ENCODE data around the gene AMELX. TPM values are rescaled to one million over a fixed set of nuclear protein-coding genes. Genes with fewer than 3 reads are reported as not detected.

The AMELX gene
- total RNA-seq, 1 donor from 2014 or later: not detected

- Histone ChIP-seq H3K27ac (replicated peaks) (no peak overlapping the region), H3K36me3 (no peaks in the 10 kb centered on the region), H3K9me3 (replicated peaks) (peaks cover 14% of the 10 kb centered on the region), H3K4me3 (no peak overlapping the region), H3K4me1 (no peaks in the 10 kb centered on the region), H3K27me3 (ENCODE audit: low read depth) (no peaks in the 10 kb centered on the region)
- no peak for DNase-seq
- TF ChIP-seq CTCF (IDR thresholded peaks at IDR 0.05; ENCODE audit: borderline replicate concordance): no peak
- intact Hi-C loops (cut with micrococcal nuclease): no loop called here
These were observed 28.8 kb downstream of the AMELX start for GRCh38 chrX:11321986-11322385.

GRCh38 chrX:11328134-11328533 lies 34.9 kb downstream of the AMELX start:
- H3K9me3 ChIP-seq (replicated peaks): peaks cover 14% of the 10 kb centered on the region
- H3K4me1 ChIP-seq: no peaks in the 10 kb centered on the region
- no peak for TF ChIP-seq CTCF (IDR thresholded peaks at IDR 0.05; ENCODE audit: borderline replicate concordance)
- no peak overlapping the region for H3K4me3 ChIP-seq
- no peak overlapping the region for H3K27ac ChIP-seq (replicated peaks)
- no peaks in the 10 kb centered on the region for H3K27me3 ChIP-seq (ENCODE audit: low read depth)
- intact Hi-C loops (cut with micrococcal nuclease): no loop called here
- no peaks in the 10 kb centered on the region for H3K36me3 ChIP-seq
- DNase-seq: no peak

GRCh38 chrX:11329021-11329420 lies 35.8 kb downstream of the AMELX start:
- TF ChIP-seq CTCF (IDR thresholded peaks at IDR 0.05; ENCODE audit: borderline replicate concordance): no peak

GRCh38 chrX:11331788-11332187 lies 38.6 kb downstream of the AMELX start:
- no peak overlapping the region for H3K4me3 ChIP-seq
- H3K4me1 ChIP-seq: no peaks in the 10 kb centered on the region
- no peaks in the 10 kb centered on the region for H3K9me3 ChIP-seq (replicated peaks)
- no peak overlapping the region for H3K27ac ChIP-seq (replicated peaks)
- H3K36me3 ChIP-seq: no peaks in the 10 kb centered on the region
- TF ChIP-seq CTCF (IDR thresholded peaks at IDR 0.05; ENCODE audit: borderline replicate concordance): no peak
- DNase-seq: no peak
- intact Hi-C loops (cut with micrococcal nuclease): no loop called here
- no peaks in the 10 kb centered on the region for H3K27me3 ChIP-seq (ENCODE audit: low read depth)

More at GRCh38 chrX:11329021-11329420, 35.8 kb downstream of the AMELX start:
- H3K27me3 ChIP-seq (ENCODE audit: low read depth): no peaks in the 10 kb centered on the region
- no peak for DNase-seq
- no peaks in the 10 kb centered on the region for H3K4me1 ChIP-seq
- intact Hi-C loops (cut with micrococcal nuclease): no loop called here
- no peaks in the 10 kb centered on the region for H3K36me3 ChIP-seq
- no peak overlapping the region for H3K27ac ChIP-seq (replicated peaks)
- no peak overlapping the region for H3K4me3 ChIP-seq
- H3K9me3 ChIP-seq (replicated peaks): peaks cover 7% of the 10 kb centered on the region

- DNase-seq: no peak
- TF ChIP-seq CTCF (IDR thresholded peaks at IDR 0.05; ENCODE audit: borderline replicate concordance): no peak
- no peaks in the 10 kb centered on the region for H3K4me1 ChIP-seq
- no peaks in the 10 kb centered on the region for H3K36me3 ChIP-seq
- H3K27ac ChIP-seq (replicated peaks): no peak overlapping the region
- H3K9me3 ChIP-seq (replicated peaks): no peaks in the 10 kb centered on the region
- no peaks in the 10 kb centered on the region for H3K27me3 ChIP-seq (ENCODE audit: low read depth)
- intact Hi-C loops (cut with micrococcal nuclease): no loop called here
- no peak overlapping the region for H3K4me3 ChIP-seq
These were observed 41.0 kb downstream of the AMELX start for GRCh38 chrX:11334165-11334564.

GRCh38 chrX:11336201-11336600 lies 43.0 kb downstream of the AMELX start:
- intact Hi-C loops (cut with micrococcal nuclease): no loop called here

More at GRCh38 chrX:11336201-11336600, 43.0 kb downstream of the AMELX start:
- Histone ChIP-seq H3K4me3 (no peak overlapping the region), H3K36me3 (no peaks in the 10 kb centered on the region), H3K27ac (replicated peaks) (no peak overlapping the region), H3K27me3 (ENCODE audit: low read depth) (no peaks in the 10 kb centered on the region), H3K4me1 (no peaks in the 10 kb centered on the region), H3K9me3 (replicated peaks) (no peaks in the 10 kb centered on the region)
- TF ChIP-seq CTCF (IDR thresholded peaks at IDR 0.05; ENCODE audit: borderline replicate concordance): no peak
- no peak for DNase-seq
